Measurements from ENCODE around the gene VWA8.
"Not testable (repeated sequence)": the region's sequence is repeated elsewhere in the genome, so short reads cannot be mapped to it uniquely, and the experiment has no call there.

Gene VWA8

DNA sequence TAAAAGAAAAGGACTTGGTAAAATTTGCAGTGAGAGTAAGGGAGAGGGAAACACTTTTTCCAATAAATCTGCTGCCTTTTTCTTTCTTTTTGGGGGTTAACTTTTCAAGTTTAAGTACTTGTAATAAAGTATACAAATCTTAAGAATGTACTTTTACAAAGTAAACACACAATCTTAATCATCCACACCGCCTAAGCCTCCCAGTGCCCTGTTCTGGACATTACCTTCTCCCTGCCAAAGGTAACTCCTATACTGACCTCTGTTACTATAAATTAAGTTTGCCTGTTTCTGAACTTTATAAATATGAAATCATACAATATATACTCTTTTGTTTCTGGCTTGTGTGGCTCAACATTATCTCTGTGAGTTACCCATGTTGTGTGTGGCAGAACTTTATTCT lies 365.6 kb downstream of the VWA8 start:
- no peak for DNase-seq (ENCODE audit: low read depth in 1 of 2, low spot score in 1 of 2)

DNA sequence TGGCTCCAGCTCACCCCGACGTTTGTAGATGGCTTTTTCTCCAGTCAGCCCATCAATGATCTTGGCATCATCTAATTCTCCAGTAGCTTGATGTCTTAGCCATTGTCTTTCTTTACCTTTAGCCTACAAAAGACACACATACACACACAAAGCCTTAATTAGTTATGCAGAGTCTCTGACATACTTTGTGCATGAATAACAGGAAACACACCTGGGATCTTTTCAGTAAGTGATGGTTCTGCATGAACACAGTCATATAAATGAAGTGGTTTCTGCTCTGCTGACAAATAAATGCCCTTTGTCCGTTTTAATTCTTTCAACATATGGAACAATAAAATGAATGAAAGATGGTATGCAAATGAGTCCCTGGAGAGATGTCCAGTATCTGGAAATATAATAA lies 370.3 kb downstream of the VWA8 start:
- no peak for DNase-seq (ENCODE audit: low read depth in 1 of 2, low spot score in 1 of 2)

DNA sequence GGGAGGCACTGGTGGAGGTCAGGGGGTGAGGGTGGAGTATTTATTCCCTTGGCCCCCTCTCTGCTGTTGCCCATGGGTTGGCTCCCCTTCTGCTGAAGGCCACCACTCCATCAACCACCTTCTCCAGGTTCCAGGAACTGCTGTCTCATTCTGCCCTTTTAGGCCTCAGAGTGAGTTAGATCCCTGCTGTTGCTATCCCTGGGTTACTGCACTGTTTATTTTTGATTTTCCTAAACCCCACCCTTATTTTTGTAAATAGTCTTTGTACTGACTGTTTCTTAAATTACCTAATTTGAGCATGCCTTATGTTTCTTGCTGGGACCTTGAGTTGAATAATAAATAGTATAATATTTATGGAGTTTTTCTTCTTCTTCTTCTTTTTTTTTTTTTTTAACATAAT lies 370.8 kb downstream of the VWA8 start:
- no peak for DNase-seq (ENCODE audit: low read depth in 1 of 2, low spot score in 1 of 2)

DNA sequence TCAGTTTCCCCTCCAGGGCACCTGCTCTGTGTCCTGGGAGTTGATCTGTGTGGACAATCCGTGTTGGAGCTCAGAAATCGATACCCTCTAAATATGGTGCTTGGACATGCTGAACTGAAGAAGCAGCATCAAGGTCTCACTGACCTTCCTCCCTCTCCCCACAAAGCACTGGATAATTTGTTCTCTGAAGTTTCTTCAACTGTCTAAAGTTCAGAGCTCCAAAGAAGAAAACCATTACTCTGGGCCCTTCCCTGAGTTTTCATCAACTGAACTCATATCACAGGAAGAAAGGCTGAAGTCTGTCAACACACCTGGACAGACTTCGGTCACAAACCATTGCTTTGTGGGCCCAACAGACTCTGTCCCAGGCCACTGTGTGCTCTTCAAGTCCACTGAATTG lies 371.5 kb downstream of the VWA8 start:
- DNase-seq (ENCODE audit: low read depth in 1 of 2, low spot score in 1 of 2): no peak

DNA sequence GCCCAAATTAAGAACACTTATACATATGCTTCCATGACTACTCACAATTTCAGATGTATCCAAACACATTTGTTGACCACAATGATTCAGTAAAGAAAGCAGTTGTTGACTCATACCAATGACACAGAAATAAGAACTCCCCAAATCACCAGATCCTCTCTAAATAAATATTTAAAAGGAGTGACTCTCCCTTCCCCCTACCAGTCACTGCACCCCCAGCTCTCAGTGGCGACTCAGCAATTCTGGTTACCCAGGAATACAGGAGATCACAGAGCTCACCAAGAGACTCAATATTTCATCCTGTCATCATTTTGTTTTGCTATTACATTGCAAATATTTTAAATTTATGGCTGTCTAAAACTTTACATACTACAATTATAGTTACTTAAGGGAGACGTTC lies 372.0 kb downstream of the VWA8 start:
- DNase-seq (ENCODE audit: low read depth in 1 of 2, low spot score in 1 of 2): peak in 1 of 2 donors; percentile 20

DNA sequence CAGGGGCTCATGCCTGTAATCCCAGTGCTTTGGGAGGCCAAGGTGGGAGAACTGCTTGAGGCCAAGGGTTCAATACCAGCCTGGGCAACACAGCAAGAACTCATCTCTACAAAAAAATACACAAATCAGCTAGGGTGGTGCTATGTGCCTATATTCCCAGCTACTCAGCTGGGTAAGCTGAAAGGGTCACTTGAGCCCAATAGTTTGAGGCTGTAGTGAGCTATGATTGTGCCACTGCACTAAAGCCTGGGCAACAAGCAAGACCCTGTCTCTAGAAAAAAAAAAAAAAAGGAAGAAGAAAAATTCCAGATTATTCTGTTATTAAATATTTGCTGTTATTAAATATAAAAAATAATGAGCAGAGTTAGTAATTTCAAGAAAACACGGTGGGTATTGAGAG lies 372.5 kb downstream of the VWA8 start:
- no peak for DNase-seq (ENCODE audit: low read depth in 1 of 2, low spot score in 1 of 2)

DNA sequence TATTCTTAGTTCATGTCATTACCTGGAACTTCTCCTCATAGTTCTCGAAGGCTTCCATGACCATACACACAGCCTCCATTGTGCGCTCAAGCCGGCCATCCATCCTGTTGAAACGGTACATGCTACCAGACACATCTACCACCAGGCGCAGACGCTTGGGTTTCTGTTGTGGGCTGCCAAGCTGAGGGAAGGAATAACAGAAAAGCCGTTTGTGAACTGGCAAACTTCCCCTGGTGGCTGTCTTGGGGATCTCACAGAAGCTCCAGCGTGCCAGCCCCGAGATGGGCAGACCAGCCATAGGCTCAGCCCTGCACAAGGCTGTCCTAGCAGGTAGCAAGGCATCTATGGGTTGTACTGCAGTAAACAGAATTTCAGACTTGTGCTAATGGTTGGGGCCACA lies 373.4 kb downstream of the VWA8 start:
- no peak for DNase-seq (ENCODE audit: low read depth in 1 of 2, low spot score in 1 of 2)

DNA sequence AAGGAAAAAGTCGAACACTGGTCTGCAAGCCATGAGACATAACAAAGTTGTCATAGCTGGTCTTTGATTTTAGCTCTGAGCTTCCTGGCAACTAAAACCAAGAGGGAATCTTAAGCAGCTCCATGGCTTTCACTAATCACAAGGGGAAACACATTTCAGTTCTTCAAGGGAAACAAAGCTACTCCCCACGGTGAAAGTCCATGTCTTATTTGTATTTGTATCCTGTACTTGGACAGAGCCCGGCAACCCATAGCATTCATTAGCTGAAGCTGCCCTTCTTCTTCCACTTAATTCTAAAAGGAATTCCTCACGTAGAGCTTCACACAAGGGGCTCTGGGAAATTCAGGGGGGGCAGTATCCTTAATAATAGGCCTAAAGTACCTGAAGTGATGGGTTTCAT lies 374.7 kb downstream of the VWA8 start:
- DNase-seq (ENCODE audit: low read depth in 1 of 2, low spot score in 1 of 2): no peak

DNA sequence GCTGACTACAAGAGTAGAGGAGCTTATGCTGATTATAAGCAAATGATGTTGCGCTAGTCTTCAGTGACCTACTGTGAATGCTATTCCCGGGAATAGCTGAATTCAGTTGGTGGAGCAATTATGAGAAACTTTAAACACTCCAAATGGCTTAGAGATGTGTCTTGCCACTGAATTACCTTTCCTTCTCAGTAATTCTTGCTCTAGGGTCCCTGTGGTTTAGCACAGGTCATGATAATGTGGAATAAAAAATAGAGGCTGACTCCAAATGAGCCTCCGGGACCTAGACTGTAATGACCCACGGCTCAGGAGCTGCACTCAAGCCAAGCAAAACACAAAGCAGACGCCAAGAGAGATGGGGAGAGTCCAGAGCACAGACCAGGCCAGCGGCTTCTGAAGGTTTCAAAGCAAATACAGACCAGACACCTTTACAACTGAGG lies 378.9 kb downstream of the VWA8 start:
- DNase-seq (ENCODE audit: low read depth in 1 of 2, low spot score in 1 of 2): no peak

DNA sequence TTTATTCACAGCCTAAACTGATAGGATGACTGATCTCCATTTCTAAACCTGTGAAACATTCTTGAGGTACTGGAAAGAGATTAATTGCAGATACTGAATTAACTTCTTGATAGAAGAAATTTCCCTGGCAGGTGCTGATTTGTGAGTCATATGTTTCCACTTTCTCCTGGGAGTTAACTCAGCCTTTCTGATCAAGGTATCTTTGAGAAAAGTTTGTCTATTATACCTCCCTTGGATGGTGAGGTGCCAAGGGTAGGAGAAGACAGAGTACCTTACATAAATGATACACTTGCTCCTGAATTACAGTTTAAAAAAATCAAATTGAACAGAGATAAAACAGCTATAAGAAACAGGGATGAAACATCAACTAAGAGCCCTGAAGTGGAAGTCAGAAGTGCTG lies 380.6 kb downstream of the VWA8 start:
- no peak for DNase-seq (ENCODE audit: low read depth in 1 of 2, low spot score in 1 of 2)

DNA sequence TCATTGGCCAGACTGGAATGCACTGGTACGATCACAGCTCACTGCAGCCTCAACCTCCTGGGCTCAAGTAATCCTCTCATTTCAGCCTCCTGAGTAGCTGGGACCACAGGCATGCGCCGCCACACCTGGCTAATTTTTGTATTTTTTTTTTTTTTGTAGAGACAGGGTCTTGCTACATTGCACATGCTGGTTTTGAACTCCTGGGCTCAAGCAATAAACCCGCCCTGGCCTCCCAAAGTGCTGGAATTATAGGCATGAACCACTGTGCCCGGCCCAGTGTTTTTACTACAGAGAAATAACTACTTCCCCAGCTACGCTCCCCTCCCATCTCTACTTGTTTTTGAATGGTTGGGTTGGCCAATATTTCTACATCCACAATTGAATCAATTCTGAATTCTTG lies 381.0 kb downstream of the VWA8 start:
- no peak for DNase-seq (ENCODE audit: low read depth in 1 of 2, low spot score in 1 of 2)

DNA sequence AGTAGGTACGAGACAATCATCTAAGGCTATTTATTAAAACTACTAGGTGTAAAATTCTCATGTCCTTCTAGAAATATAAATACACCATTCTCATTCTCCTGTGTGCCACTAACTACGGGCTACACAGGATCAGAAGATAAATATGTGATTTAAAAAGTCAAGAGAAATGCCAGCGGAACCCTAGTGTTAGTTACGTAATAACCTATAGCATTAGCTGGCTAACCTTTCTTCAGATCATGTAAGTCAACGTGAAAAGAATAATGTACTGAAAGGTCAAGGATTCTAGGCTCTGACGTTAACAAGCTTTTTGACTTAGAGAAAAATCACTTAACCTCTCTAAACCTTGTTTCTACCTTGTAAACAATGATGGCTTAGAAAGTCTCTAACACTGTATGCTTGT lies 381.7 kb downstream of the VWA8 start:
- DNase-seq (ENCODE audit: low read depth in 1 of 2, low spot score in 1 of 2): no peak

DNA sequence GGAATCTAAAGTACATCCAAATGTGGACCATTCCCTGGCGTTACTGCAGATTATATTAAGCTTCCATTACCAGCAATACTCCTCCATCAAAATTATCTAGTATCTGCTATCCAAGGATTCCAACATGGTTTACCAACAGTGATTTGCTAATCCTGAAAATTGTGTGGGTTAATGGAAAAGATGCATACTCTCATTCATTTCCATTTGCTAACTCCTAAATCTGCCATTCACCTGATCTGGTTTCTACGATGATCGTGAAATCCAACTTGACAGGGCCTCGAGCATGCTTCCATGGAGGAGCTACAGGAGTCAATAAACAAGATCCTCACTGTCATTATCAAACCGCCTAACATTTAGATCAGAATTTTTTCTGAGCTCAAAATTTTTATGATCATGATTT lies 382.5 kb downstream of the VWA8 start:
- DNase-seq (ENCODE audit: low read depth in 1 of 2, low spot score in 1 of 2): no peak

DNA sequence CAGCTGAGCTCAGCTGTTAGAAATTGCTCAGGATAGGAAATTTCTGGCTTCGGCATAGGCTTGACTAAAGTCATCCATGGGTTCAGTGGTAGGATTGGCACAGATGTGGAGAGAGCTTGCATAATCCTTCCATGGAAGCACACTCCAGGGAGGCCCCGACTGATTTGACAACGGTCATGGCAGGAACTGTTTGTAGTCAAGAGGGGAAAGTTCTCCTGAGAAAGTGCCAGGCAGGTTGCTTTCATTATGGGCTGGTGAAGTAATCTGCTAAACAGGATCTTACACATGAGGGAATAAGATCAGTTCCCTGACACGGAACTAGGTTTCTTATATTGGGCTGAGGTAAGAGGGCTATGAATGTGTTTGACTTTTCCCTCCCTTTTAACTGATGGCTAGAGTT lies 383.5 kb downstream of the VWA8 start:
- DNase-seq (ENCODE audit: low read depth in 1 of 2, low spot score in 1 of 2): no peak

DNA sequence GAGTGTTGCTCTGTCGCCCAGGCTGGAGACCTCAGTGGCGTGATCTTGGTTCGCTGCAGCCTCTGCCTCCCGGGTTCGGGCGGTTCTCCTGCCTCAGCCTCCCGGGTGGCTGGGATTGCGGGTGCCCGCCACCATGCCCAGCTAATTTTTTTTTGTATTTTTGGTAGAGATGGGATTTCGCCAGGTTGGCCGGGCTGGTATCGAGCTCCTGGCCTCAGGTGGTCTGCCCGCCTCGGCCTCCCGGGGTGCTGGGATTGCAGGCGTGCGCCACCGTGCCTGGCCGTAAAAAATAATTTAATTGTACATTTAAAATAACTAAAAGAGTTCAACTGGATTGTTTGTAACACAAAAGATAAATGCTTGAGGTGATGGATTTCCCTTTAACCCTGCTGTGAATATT lies 387.3 kb downstream of the VWA8 start:
- not testable (repeated sequence) for DNase-seq (ENCODE audit: low read depth in 1 of 2, low spot score in 1 of 2)

DNA sequence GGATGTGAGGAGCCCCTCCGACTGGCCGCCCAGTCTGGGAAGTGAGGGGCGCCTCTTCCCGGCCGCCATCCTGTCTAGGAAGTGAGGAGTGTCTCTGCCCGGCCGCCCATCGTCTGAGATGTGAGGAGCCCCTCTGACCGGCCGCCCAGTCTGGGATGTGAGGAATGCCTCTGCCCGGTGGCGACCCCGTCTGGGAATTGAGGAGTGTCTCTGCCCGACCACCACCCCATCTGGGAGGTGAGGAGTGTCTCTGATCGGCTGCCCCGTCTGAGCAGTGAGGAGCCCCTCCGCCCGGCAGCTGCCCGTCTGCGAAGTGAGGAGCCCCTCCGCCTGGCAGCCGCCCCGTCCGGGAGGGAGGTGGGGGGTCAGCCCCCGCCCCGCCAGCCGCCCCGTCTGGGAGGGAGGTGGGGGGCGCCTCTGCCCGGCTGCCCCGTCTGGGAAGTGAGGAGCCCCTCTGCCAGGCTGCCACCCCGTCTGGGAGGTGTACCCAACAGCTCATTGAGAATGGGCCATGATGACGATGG lies 389.0 kb downstream of the VWA8 start:
- not testable (repeated sequence) for DNase-seq (ENCODE audit: low read depth in 1 of 2, low spot score in 1 of 2)

DNA sequence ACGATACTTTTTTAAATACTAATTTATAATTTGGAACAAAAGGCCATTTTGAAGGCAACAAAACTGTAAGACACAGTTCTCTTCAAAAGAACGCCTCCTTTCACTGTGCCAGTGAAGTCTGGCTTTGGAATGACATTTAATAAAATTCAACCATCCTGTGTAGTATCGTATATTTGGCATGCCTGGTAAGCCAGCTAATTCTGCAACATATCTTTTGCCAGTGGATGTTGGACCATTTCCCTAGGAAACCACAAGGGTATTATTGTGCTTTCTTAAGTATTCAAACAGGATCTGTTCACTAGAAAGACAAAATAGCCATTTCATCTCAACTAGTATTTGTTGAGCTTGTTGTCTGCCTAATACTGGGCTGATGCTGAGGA lies 391.9 kb downstream of the VWA8 start:
- no peak for DNase-seq (ENCODE audit: low read depth in 1 of 2, low spot score in 1 of 2)

DNA sequence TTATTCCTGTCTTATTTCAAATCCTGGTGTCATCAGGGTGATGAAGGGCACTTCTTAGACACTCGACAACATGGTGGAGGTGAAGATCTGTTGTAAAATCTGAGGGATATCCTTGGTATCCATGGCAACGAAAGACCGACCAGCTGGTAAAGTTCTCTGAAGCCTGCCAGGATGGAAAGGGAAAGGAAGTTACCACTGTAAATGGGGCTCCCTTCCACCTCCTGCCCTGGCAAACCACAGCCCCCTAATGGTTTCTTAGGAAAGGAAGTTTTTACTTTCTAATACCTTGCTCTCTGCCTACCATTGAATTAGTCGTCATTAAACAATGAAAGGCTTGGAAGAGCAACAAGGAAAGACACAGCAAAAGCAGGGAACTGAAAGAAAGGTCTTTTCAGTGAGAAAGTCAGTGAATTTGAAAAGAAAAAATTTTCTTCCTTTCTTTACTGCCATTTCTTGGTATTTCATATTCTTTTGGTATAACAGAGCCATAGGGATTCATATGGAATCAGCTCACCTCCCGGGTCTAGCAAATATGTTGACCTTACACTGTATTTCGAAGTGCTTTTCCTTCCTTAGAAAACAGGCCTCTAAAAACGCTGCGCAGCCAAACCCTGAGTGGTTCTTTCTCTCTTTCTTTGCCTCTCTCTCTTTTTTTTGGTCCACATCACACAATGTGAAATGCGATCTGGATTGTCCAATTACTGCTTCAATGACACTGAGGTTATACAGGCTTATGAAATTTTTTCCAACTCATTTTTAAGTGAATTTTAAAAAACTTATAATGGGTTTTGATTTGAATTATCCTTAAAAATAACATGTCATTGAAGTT lies 392.6 kb downstream of the VWA8 start:
- no peak for DNase-seq (ENCODE audit: low read depth in 1 of 2, low spot score in 1 of 2)

DNA sequence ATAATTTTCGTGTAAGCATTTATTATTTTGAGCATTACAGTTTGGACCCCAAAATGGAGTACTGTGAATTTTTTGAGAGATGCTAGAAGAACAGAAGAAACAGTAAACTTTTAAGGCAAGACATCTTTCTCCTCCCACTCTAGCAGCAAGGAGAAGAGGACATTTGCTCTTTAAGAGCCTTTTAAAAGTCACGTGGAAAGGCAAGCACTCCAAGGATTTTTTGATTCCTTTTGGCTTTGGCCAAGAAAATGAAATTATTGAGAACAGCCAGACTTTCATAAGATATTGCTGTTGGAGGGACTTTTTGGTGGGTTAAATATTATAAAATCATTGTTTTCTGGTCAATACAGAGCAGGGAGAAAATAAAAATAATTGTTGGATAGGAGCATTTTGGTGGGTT lies 393.5 kb downstream of the VWA8 start:
- DNase-seq (ENCODE audit: low read depth in 1 of 2, low spot score in 1 of 2): no peak

DNA sequence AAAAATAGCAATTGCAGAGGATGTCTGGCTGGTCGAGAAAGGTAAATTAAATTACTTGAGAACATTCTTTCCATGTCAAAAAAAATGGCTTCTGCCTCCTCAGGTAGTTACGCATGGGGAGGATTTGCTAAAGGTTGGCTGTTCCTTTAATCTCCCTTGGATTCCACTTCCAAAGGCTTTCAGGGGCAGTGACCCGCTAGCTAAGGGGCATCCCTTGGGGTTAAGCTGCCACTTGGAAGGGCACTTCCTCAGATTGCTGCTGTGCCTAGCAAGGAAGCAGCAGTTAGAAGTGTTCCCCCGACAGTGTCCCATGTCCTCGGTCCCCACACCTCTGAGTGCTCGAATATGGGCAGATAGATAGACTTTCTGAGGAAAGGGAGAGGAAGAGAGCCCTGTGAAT lies 395.1 kb downstream of the VWA8 start:
- no peak for DNase-seq (ENCODE audit: low read depth in 1 of 2, low spot score in 1 of 2)

DNA sequence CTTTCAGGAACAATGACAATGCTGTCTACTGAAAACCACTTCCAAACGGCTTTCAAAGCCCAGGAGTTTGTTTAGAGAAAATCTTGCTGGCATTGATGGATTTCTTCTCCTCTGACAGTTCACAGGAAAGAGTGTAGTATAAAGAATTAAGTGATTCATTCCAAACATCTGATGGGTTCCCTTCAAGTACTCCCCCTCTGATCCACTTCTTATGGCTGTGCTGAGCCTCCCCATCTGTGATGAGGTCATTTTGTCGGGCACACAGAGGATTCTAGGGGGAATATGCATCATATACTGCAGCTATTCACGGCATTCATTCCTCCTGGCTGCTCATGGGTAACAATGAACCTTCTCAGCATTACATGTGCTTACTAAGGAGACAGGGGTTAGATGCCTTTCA lies 395.7 kb downstream of the VWA8 start:
- no peak for DNase-seq (ENCODE audit: low read depth in 1 of 2, low spot score in 1 of 2)

DNA sequence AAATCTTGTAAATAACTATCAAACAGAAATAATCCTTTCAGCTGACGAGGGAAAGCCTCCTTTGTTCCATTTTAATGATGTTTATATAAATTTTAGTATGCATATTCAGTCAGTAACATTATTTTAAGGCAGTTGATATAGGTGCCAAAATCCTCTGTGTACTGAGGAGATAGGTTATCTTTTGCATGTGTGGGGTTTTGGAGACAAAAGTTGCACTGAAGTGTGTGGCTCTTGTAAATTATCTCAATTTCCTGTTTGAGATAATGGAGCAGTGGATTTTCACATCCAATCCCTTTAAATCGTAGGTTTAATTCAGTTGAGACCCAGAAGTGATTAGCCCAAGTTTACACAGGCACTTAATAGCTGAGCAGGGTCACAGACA lies 396.9 kb downstream of the VWA8 start:
- no peak for DNase-seq (ENCODE audit: low read depth in 1 of 2, low spot score in 1 of 2)

DNA sequence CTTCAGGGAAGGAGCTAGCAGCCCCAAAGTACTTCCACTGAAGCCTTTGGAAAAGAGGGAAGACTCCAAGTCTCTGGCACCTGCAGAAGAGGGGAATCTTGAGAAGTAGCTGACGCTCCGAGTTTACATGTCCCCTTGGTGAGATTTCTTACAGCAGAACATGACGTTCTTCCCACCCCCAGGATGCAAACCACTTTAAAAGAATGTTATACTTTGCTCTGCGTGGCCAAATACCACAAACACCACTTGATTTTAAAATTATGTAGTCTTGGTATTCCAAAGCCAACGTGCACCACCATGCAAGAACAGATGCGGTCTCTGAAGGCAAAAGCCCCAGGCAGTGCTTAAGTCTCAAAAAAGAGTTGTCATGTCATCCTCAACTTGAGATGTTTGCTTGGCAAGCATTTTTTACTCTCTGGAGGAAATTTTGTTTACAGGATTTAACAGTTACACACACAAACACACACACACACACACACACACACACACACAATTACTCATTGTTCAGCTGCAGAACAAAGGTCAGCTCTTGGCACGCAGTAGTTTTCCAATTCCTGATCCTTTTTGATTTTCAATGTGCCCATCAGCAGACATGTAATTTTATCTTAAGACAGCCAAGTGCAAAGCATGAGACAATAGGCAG lies 397.4 kb downstream of the VWA8 start:
- DNase-seq (ENCODE audit: low read depth in 1 of 2, low spot score in 1 of 2): no peak
